ENCODE results near the gene RASGRF2. TPM values are rescaled to one million over a fixed set of nuclear protein-coding genes. Genes with fewer than 3 reads are reported as not detected.

Gene RASGRF2
- total and polyA plus RNA-seq, 8 donors, result 1.1 to 2.7 (median 1.4) TPM

DNA sequence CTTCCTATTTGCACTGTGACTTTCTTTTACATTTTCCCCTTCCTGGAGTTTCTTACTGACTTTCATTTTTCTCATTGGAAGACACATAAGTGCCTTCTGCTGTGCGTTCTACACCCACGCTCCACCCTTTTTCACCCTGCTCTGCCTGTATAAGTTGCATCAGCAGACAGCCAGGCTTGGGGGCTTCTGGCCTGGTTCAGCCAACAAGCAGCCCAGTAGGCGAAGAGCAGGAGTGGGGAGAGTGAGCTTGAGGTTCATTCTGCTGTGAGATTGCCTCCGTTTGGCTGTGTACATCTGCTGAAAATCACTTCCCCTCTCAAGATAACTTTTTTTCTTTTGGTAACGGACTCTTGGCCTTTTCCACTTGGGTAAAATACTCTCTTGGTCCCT is 38.4 kb downstream of the RASGRF2 start:
- no peak for DNase-seq
- Histone ChIP-seq H3K4me3 (no peak overlapping the region), H3K27me3 (no peaks in the 10 kb centered on the region), H3K36me3 (no peaks in the 10 kb centered on the region), H3K27ac (no peak overlapping the region), H3K4me1 (no peaks in the 10 kb centered on the region), H3K9me3 (no peaks in the 10 kb centered on the region)
- intact Hi-C loops (cut with DNase I), result no loop called here
- TF ChIP-seq CTCF (IDR thresholded peaks at IDR 0.05), result no peak
- no peak for FAIRE-seq
- no peak for ATAC-seq
- 60 to 71% methylated on average over 5 of the region's 5 CpGs for WGBS, 2 donors

- 72% methylated on average over 4 of the region's 4 CpGs for WGBS, 2 donors
Observed at GRCh38 chr5:81003811-81004386, 43.7 kb downstream of the RASGRF2 start.

GRCh38 chr5:81005708-81006107 is 45.5 kb downstream of the RASGRF2 start:
- Histone ChIP-seq H3K27ac (no peak overlapping the region), H3K4me1 (no peaks in the 10 kb centered on the region), H3K27me3 (no peaks in the 10 kb centered on the region), H3K9me3 (no peaks in the 10 kb centered on the region), H3K4me3 (no peak overlapping the region), H3K36me3 (no peaks in the 10 kb centered on the region)
- WGBS, 2 donors, result 54 to 58% methylated on average over 4 of the region's 4 CpGs
- DNase-seq (no peak), ATAC-seq (no peak), FAIRE-seq (no peak)
- intact Hi-C loops (cut with DNase I), result no loop called here
- no peak for TF ChIP-seq CTCF (IDR thresholded peaks at IDR 0.05)

More at GRCh38 chr5:81003811-81004386, 43.7 kb downstream of the RASGRF2 start:
- no peaks in the 10 kb centered on the region for H3K4me1 ChIP-seq
- no peaks in the 10 kb centered on the region for H3K36me3 ChIP-seq
- ATAC-seq (no peak), FAIRE-seq (no peak), DNase-seq (no peak)
- intact Hi-C loops (cut with DNase I), result no loop called here
- no peaks in the 10 kb centered on the region for H3K27me3 ChIP-seq
- H3K4me3 ChIP-seq, result no peak overlapping the region
- no peak for TF ChIP-seq CTCF (IDR thresholded peaks at IDR 0.05)
- H3K9me3 ChIP-seq, result no peaks in the 10 kb centered on the region
- no peak overlapping the region for H3K27ac ChIP-seq

- H3K4me1 ChIP-seq, result no peaks in the 10 kb centered on the region
- no peaks in the 10 kb centered on the region for H3K36me3 ChIP-seq
- ATAC-seq, result no peak
- intact Hi-C loops (cut with DNase I), result no loop called here
- no peaks in the 10 kb centered on the region for H3K27me3 ChIP-seq
- no peak overlapping the region for H3K4me3 ChIP-seq
- no peak overlapping the region for H3K27ac ChIP-seq
- FAIRE-seq, result no peak
- DNase-seq, result no peak
- no peak for TF ChIP-seq CTCF (IDR thresholded peaks at IDR 0.05)
- no peaks in the 10 kb centered on the region for H3K9me3 ChIP-seq
Observed at GRCh38 chr5:81006231-81006630, 46.1 kb downstream of the RASGRF2 start.

DNA sequence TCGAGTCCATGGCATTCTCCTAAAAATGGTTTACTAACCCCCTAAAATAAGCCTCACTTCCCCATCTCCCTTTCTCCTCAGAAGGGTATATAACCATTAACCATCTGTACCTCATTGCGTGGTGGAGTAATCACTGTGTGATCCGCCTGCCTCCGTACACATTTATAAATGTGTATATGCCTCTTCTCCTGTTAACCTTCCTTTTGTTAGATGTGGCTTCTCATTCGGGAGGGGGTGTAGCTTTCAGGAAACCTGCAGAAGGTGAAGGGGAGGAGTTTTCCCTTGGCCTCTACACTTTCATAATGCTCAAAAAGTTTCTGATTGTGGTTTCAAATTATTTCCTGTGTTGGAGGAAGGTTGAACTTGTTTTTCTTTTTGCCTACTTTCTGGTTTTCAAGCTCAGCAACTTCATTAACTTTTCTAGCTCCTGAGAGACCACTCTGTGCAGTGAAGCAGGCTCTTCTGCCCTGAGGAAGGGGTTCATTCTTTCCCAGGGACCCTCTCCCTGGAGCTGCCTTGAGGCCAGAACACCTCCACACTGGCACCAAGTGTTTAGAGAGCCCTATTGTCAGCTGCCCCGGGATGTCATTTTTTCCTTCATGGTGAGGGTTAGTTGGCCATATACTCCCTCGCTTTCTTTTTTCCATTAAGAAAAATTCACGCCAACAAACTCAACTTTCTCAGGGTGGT is 46.9 kb downstream of the RASGRF2 start:
- H3K27ac ChIP-seq, result no peak overlapping the region
- no peak for FAIRE-seq
- no peak for ATAC-seq
- 60 to 70% methylated on average over 8 of the region's 8 CpGs for WGBS, 2 donors
- H3K4me3 ChIP-seq, result no peak overlapping the region
- no peaks in the 10 kb centered on the region for H3K36me3 ChIP-seq
- intact Hi-C loops (cut with DNase I), result no loop called here
- H3K27me3 ChIP-seq, result no peaks in the 10 kb centered on the region
- H3K9me3 ChIP-seq, result no peaks in the 10 kb centered on the region
- no peak for TF ChIP-seq CTCF (IDR thresholded peaks at IDR 0.05)
- no peak for DNase-seq
- no peaks in the 10 kb centered on the region for H3K4me1 ChIP-seq
